Nephron (organoid): Measurements from ENCODE around the gene GPSM3.
A peak's percentile ranks its signal among the peaks of the same experiment; 100 is the strongest.
"Not testable (repeated sequence)": the region's sequence is repeated elsewhere in the genome, so short reads cannot be mapped to it uniquely, and the experiment has no call there.

Experiments
- H3K27ac Mint-ChIP-seq, 3 experiments: 2 replicates each; pipeline ENCODE4 v1.8.0; 2020; ENCODE audit warnings: mixed read lengths in 3 of 3, mild to moderate bottlenecking in 2 of 3, moderate library complexity in 1 of 3
- H3K27me3 Mint-ChIP-seq: 2 replicates; pipeline ENCODE4 v1.8.0; 2021; ENCODE audit warnings: low read depth, mild to moderate bottlenecking, moderate library complexity, mixed read lengths
- H3K36me3 Mint-ChIP-seq: 2 replicates; pipeline ENCODE4 v1.8.0; 2020; ENCODE audit warnings: low read depth, mixed read lengths
- H3K4me1 Mint-ChIP-seq: 2 replicates; pipeline ENCODE4 v1.8.0; 2020; ENCODE audit warnings: mixed read lengths
- H3K4me3 Mint-ChIP-seq, 3 experiments: 2 replicates each; pipeline ENCODE4 v1.8.0; 2020; ENCODE audit warnings: mild to moderate bottlenecking in 3 of 3, mixed read lengths in 3 of 3, moderate library complexity in 2 of 3
- H3K9me3 Mint-ChIP-seq: 2 replicates; pipeline ENCODE4 v1.8.0; 2020; ENCODE audit warnings: mixed read lengths
- CTCF ChIP-seq, 3 experiments: fragments of 200-600 bp; sonication (generic); IDR thresholded peaks; one replicate each; pipeline ENCODE4 v1.5.0; 2021; ENCODE audit warnings: antibody characterized with exemption in 3 of 3; ENCODE audit not compliant: unreplicated experiment in 3 of 3

GPSM3 gene

GRCh38 chr6:32190054-32190851 is 2.2 kb downstream of the GPSM3 start, which contains the start of gene PBX2:
PBX2 (minus strand) TSS chr6:32190202; CDS start chr6:32189915, 287 bp downstream.
- H3K27me3 Mint-ChIP-seq, result no peaks in the 10 kb centered on the region
- H3K4me3 Mint-ChIP-seq, result peak within 1 kb of the TSS; percentile 97 to 99 (median 98)
- H3K9me3 Mint-ChIP-seq, result no peaks in the 10 kb centered on the region
- peaks cover 24% of the 10 kb centered on the region for H3K36me3 Mint-ChIP-seq
- H3K4me1 Mint-ChIP-seq, result peaks cover 72% of the 10 kb centered on the region
- peak within 1 kb of the TSS; percentile 99 to 100 (median 100) for H3K27ac Mint-ChIP-seq
- TF ChIP-seq CTCF (IDR thresholded peaks at IDR 0.05; ENCODE audit: unreplicated experiment in 3 of 3), result no peak

- Mint-ChIP-seq H3K27me3 (no peaks in the 10 kb centered on the region), H3K4me1 (peaks cover 66% of the 10 kb centered on the region), H3K4me3 (peak overlapping the region; percentile 97 to 99 (median 98)), H3K9me3 (no peaks in the 10 kb centered on the region), H3K27ac (peak overlapping the region; percentile 99 to 100 (median 99)), H3K36me3 (peaks cover 24% of the 10 kb centered on the region)
- TF ChIP-seq CTCF (IDR thresholded peaks at IDR 0.05; ENCODE audit: unreplicated experiment in 3 of 3), result no peak
These were observed 2.7 kb downstream of the GPSM3 start for GRCh38 chr6:32189742-32190053.

- H3K36me3 Mint-ChIP-seq, result peaks cover 24% of the 10 kb centered on the region
- peaks cover 63% of the 10 kb centered on the region for H3K4me1 Mint-ChIP-seq
- H3K4me3 Mint-ChIP-seq, result peak overlapping the region; percentile 97 to 99 (median 98)
- no peak for TF ChIP-seq CTCF (IDR thresholded peaks at IDR 0.05; ENCODE audit: unreplicated experiment in 3 of 3)
- peak overlapping the region; percentile 99 to 100 (median 99) for H3K27ac Mint-ChIP-seq
- H3K27me3 Mint-ChIP-seq, result no peaks in the 10 kb centered on the region
- no peaks in the 10 kb centered on the region for H3K9me3 Mint-ChIP-seq
These were observed 3.2 kb downstream of the GPSM3 start for GRCh38 chr6:32189069-32189741.

- peak overlapping the region; percentile 97 to 99 (median 98) for H3K4me3 Mint-ChIP-seq
- H3K27ac Mint-ChIP-seq, result peak overlapping the region; percentile 99 to 100 (median 99)
- no peak for TF ChIP-seq CTCF (IDR thresholded peaks at IDR 0.05; ENCODE audit: unreplicated experiment in 3 of 3)
- no peaks in the 10 kb centered on the region for H3K9me3 Mint-ChIP-seq
- no peaks in the 10 kb centered on the region for H3K27me3 Mint-ChIP-seq
- peaks cover 56% of the 10 kb centered on the region for H3K4me1 Mint-ChIP-seq
- H3K36me3 Mint-ChIP-seq, result peaks cover 24% of the 10 kb centered on the region
These were observed 3.9 kb downstream of the GPSM3 start for GRCh38 chr6:32188381-32189068.

- Mint-ChIP-seq H3K27ac (peak overlapping the region; percentile 99 to 100 (median 99)), H3K4me1 (peaks cover 52% of the 10 kb centered on the region), H3K36me3 (peaks cover 24% of the 10 kb centered on the region), H3K4me3 (peak overlapping the region; percentile 97 to 99 (median 98))
- H3K9me3 Mint-ChIP-seq, H3K27me3 Mint-ChIP-seq: not testable (repeated sequence)
These were observed 4.6 kb downstream of the GPSM3 start for GRCh38 chr6:32187725-32188380.
